NCI-H2227 (cell line): Measurements from ENCODE around the gene PICALM.
"Not testable (repeated sequence)": the region's sequence is repeated elsewhere in the genome, so short reads cannot be mapped to it uniquely, and the experiment has no call there.

Source experiments
- DNase-seq: peaks from one replicate; lab custom pipeline; 2025; ENCODE audit not compliant: unreplicated experiment; lab: John Stamatoyannopoulos, UW

Gene PICALM

GRCh38 chr11:86068951-86069407, at the start of gene PICALM:
TSS of gene PICALM (minus strand) at chr11:86069084. CDS start at chr11:86068780, 304 bp downstream.
- DNase-seq, result peak; percentile 98

- no peak for DNase-seq
Observed at GRCh38 chr11:86118253-86118652, 49.4 kb upstream of the PICALM start.

- no peak for DNase-seq
Observed at GRCh38 chr11:86117712-86118063, 48.8 kb upstream of the PICALM start.

- no peak for DNase-seq
Observed at GRCh38 chr11:86117001-86117711, 48.3 kb upstream of the PICALM start.

- no peak for DNase-seq
Observed at GRCh38 chr11:86116386-86116726, 47.5 kb upstream of the PICALM start.

GRCh38 chr11:86115542-86116385, 46.9 kb upstream of the PICALM start:
- DNase-seq, result no peak

- DNase-seq, result no peak
Observed at GRCh38 chr11:86108890-86109638, 40.2 kb upstream of the PICALM start.

- no peak for DNase-seq
Observed at GRCh38 chr11:86108191-86108590, 39.3 kb upstream of the PICALM start.

- no peak for DNase-seq
Observed at GRCh38 chr11:86106916-86107315, 38.0 kb upstream of the PICALM start.

GRCh38 chr11:86106031-86106430, 37.1 kb upstream of the PICALM start:
- not testable (repeated sequence) for DNase-seq

- not testable (repeated sequence) for DNase-seq
Observed at GRCh38 chr11:86105601-86106000, 36.7 kb upstream of the PICALM start.

- DNase-seq, result no peak
Observed at GRCh38 chr11:86103808-86104207, 34.9 kb upstream of the PICALM start.

- no peak for DNase-seq
Observed at GRCh38 chr11:86101941-86102407, 33.1 kb upstream of the PICALM start.

- no peak for DNase-seq
Observed at GRCh38 chr11:86101493-86101892, 32.6 kb upstream of the PICALM start.

- DNase-seq, result no peak
Observed at GRCh38 chr11:86099874-86100273, 31.0 kb upstream of the PICALM start.

GRCh38 chr11:86097980-86098379, 29.1 kb upstream of the PICALM start:
- no peak for DNase-seq

- DNase-seq, result no peak
Observed at GRCh38 chr11:86091566-86091965, 22.7 kb upstream of the PICALM start.

- DNase-seq, result no peak
Observed at GRCh38 chr11:86091086-86091485, 22.2 kb upstream of the PICALM start.

- no peak for DNase-seq
Observed at GRCh38 chr11:86089659-86090058, 20.8 kb upstream of the PICALM start.

GRCh38 chr11:86087688-86088087, 18.8 kb upstream of the PICALM start:
- not testable (repeated sequence) for DNase-seq

- DNase-seq, result no peak
Observed at GRCh38 chr11:86087256-86087655, 18.4 kb upstream of the PICALM start.
